Stimulated activated memory B cell treated with anti-CD40 and anti-IgM and Interleukin-4, amounts not matched to agents 10 μg/mL and 1 μg/mL and 100 μg/mL, for 72 hours (primary cell): ENCODE results near the gene ZNF614.
"Not testable (repeated sequence)": the region's sequence is repeated elsewhere in the genome, so short reads cannot be mapped to it uniquely, and the experiment has no call there.

Source experiments
- ATAC-seq: fragments of 150-1000 bp; cut with Tn5 transposase; 2 replicates; pipeline ENCODE4 v1.10.0; 2021
- H3K27ac Mint-ChIP-seq: one replicate; pipeline ENCODE4 v1.8.0; 2022; ENCODE audit warnings: mild to moderate bottlenecking, mixed read lengths
- H3K27me3 Mint-ChIP-seq: one replicate; pipeline ENCODE4 v1.8.0; 2022; ENCODE audit warnings: mixed read lengths
- H3K36me3 Mint-ChIP-seq: one replicate; pipeline ENCODE4 v1.8.0; 2022; ENCODE audit warnings: mixed read lengths
- H3K4me1 Mint-ChIP-seq: one replicate; pipeline ENCODE4 v1.8.0; 2022; ENCODE audit warnings: mixed read lengths
- H3K4me3 Mint-ChIP-seq: one replicate; pipeline ENCODE4 v1.8.0; 2022; ENCODE audit warnings: mild to moderate bottlenecking, moderate library complexity, mixed read lengths
- H3K9me3 Mint-ChIP-seq: one replicate; pipeline ENCODE4 v1.8.0; 2022; ENCODE audit warnings: mixed read lengths

Gene ZNF614

DNA sequence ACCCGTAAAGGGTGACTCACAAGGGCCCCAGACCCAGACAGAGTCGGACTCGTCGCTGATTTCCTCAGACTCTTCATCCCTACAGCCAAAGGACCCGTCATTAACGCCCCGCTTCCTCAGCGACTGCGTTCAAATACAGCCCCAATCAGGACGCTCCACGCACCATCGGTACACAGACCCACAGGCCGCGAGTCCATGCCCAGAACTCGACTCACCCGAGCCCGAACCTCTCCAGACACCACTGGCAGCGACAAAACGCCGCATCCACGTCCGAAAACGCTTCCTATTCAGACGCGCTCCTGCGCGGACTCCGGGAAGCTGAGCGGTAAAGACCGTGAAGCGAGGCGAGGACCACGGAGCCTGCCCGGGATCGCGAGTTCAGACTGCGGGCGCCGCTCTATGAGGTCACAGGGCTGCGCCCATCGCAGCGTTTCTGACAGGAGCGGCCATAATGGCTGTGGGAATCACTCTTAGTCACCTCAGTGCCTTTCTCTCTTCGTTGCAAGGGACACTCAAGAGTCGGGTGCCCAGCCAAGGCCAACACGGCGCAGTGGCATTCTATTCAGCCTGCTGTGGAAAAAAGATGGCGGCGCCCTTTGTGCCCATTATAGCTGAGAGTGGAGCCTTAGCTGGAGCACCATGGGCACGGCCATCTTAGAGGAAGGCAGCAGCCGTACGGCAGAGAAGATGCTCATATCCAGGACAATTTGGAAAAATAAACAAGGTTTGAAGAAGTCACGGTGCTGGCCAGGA is at the start of gene ZNF614:
TSS of gene ZNF614 (minus strand) at position 353 of the 753 bp plus-strand sequence. CDS start 2,634 bp downstream, outside the sequence.
- Mint-ChIP-seq H3K27ac (peak within 1 kb of the TSS; percentile 98), H3K9me3 (peaks cover 18% of the 10 kb centered on the region), H3K36me3 (peaks cover 60% of the 10 kb centered on the region), H3K27me3 (no peaks in the 10 kb centered on the region), H3K4me1 (peaks cover 25% of the 10 kb centered on the region), H3K4me3 (peak within 1 kb of the TSS; percentile 94)
- ATAC-seq = peak; percentile 98

DNA sequence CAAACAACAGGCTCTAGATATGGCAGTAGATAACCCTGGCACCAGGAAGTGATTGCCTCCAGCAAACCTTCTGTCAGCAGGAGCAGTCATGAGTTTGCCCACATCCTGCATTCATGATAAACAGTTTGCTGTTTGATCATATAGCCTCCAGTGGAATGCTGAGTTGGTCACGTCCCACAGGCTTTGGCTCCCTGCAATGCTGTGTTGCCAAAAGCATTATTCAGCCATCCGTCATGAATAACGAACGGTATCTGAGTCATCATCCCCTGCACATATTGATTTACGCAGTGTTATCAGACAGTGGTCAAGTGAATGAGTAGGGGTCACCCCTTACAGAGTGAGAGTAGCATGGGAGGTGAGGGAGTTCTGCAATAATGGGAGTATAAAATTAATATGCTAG is 42.3 kb upstream of the ZNF614 start:
- Mint-ChIP-seq H3K27me3 (no peaks in the 10 kb centered on the region), H3K4me1 (no peaks in the 10 kb centered on the region), H3K9me3 (peaks cover 44% of the 10 kb centered on the region), H3K27ac (no peak overlapping the region), H3K36me3 (peaks cover 96% of the 10 kb centered on the region), H3K4me3 (no peak overlapping the region)
- ATAC-seq = no peak

DNA sequence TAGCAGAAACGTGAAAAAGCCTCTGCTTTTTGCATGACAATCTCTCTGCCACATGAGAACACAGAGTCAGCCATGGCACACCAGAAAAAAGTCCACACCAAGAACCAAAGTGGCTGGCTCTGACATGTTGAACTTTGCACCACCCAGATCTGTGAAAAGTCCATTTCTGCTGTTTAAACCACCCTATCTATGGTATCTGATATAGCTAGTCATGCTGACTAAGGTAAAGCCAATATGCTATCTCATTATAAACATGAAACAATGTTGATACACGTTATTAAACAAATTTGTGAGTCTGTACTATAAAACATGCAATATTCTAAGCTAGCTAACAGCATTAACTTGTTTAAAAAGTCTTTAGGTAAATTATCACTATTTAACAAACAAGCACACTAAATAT is 41.5 kb upstream of the ZNF614 start:
- peaks cover 96% of the 10 kb centered on the region for H3K36me3 Mint-ChIP-seq
- H3K9me3 Mint-ChIP-seq = peaks cover 42% of the 10 kb centered on the region
- no peak for ATAC-seq

DNA sequence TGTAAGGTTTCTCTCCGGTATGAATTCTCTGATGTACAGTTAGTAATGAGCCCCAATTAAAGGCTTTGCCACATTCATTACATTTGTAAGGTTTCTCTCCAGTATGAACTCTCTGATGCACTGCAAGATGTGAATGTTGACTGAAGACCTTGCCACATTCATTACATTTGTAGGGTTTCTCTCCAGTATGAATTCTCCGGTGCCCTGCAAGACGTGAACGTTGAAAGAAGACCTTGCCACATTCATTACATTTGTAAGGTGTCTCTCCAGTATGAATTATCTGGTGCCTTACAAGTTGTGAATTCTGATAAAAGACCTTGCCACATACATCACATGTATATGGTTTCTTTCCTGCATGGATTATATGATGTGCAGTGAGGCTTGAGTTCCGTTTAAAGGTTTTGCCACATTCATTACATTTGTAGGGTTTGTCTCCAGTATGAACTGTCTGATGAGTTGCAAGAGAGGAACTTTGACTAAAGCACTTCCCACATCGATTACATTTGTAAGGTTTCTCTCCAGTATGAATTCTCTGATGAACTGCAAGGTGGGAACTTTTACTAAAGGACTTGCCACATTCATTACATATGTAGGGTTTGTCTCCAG is 38.2 kb upstream of the ZNF614 start:
- H3K9me3 Mint-ChIP-seq = peaks cover 37% of the 10 kb centered on the region
- H3K27me3 Mint-ChIP-seq = no peaks in the 10 kb centered on the region
- ATAC-seq = no peak
- peaks cover 89% of the 10 kb centered on the region for H3K36me3 Mint-ChIP-seq
- H3K4me1 Mint-ChIP-seq = no peaks in the 10 kb centered on the region
- no peak overlapping the region for H3K4me3 Mint-ChIP-seq
- no peak overlapping the region for H3K27ac Mint-ChIP-seq

More for the DNA sequence above, 41.5 kb upstream of the ZNF614 start:
- no peak overlapping the region for H3K4me3 Mint-ChIP-seq
- H3K27ac Mint-ChIP-seq = no peak overlapping the region
- H3K27me3 Mint-ChIP-seq = no peaks in the 10 kb centered on the region
- no peaks in the 10 kb centered on the region for H3K4me1 Mint-ChIP-seq

DNA sequence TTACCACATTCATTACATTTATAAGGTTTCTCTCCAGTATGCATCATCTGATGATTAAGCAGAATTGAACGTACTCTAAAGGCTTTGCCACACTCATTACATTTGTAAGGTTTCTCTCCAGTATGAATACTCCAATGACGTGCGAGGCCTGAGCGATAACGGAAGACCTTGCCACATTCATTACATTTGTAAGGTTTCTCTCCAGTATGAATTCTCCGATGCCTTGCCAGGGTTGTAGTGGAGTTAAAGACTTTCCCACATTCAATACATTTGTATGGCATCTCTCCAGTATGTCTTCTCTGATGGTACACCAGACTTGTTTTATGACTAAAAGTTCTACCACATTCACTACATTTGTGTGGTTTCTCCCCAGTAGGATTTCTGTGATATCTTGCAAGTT is 37.2 kb upstream of the ZNF614 start:
- Mint-ChIP-seq H3K4me3 (no peak overlapping the region), H3K9me3 (peaks cover 38% of the 10 kb centered on the region)

DNA sequence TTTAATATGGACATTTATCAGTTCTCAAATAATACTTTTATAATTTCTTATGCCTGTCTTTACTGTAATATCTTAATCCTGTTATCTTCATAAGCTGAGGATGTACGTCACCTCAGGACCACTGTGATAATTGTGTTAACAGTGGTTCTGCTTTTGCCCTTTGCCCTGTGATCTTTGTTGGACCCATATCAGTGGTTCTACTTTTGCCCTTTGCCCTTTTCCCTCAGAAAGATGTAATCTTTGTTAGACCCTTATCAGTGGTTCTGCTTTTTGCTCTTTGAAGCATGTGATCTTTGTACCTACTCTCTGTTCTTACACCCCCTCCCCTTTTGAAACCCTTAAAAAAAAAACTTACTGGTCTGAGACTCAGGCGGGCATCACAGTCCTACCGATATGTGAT is 28.3 kb upstream of the ZNF614 start:
- H3K9me3 Mint-ChIP-seq = peaks cover 57% of the 10 kb centered on the region
- peaks cover 69% of the 10 kb centered on the region for H3K36me3 Mint-ChIP-seq
- H3K27me3 Mint-ChIP-seq, H3K27ac Mint-ChIP-seq, ATAC-seq, H3K4me3 Mint-ChIP-seq, H3K4me1 Mint-ChIP-seq: not testable (repeated sequence)

More for the DNA sequence above, 37.2 kb upstream of the ZNF614 start:
- Mint-ChIP-seq H3K4me1 (no peaks in the 10 kb centered on the region), H3K27ac (no peak overlapping the region), H3K36me3 (peaks cover 89% of the 10 kb centered on the region), H3K27me3 (no peaks in the 10 kb centered on the region)
- no peak for ATAC-seq

DNA sequence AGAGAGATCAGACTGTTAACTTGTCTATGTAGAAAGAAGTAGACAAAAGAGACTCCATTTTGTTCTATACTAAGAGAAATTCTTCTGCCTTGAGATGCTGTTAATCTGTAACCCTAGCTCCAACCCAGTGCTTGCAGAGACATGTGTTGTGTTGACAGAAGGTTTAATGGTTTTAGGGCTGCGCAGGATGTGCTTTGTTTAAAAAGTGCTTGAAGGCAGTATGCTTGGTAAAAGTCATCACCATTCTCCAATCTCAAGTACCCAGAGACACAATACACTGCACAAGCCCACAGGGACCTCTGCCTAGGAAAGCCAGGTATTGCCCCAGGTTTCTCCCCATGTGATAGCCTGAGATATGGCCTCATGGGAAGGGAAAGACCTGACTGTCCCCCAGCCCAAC is 23.6 kb upstream of the ZNF614 start:
- H3K36me3 Mint-ChIP-seq = peaks cover 46% of the 10 kb centered on the region
- peaks cover 46% of the 10 kb centered on the region for H3K9me3 Mint-ChIP-seq
- H3K4me3 Mint-ChIP-seq, ATAC-seq, H3K27ac Mint-ChIP-seq, H3K27me3 Mint-ChIP-seq: not testable (repeated sequence)
- H3K4me1 Mint-ChIP-seq = peaks cover 18% of the 10 kb centered on the region

DNA sequence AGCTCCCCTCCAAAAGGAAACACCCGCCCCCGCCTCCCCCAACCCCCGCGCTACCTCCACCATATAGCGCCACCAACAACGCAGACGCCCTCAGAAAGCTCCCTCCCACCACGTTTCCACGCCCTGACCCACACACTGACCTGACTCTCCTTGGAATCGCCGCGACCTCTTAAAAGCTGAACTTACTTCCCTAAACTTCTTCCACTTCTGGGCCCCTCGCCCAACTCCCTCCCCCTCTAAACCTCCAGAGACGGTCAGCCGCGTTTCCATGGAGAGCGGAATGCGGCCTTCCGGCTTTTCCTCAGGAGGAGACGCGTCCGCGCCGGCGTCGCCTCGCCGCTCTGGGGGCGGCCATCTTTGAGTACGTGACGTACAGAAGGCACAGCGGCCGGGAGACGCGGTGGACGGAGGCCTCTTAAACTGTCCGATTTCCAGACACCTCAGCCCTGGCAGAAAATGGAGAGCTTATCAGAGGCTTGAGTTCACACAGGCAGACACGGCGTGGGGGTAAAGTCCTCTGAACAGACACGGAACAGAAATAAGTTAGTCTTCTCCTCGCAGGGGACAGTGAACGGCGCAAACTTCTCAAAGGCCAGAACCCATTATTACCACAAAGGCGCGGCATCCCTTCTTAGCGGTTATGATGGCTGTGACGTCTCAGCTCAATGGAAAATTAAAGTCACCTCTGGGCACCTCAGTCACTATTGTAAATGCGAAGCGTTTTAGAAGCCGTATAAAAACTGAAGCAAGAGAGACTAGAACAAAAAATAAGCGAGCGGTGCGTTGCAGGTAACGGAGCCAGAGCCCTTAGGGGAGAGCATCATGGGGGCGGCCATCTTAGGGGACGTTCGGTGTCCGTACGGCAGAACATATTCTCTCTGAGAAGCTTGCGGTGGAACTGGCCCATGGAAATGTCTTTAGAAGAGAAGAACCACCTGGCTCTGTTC is 20.6 kb upstream of the ZNF614 start, which contains the start of gene ZNF432:
TSS of gene ZNF432 (minus strand) at position 284 of the 947 bp plus-strand sequence. CDS start 1,970 bp downstream, outside the sequence.
- Mint-ChIP-seq H3K36me3 (peaks cover 47% of the 10 kb centered on the region), H3K27me3 (no peaks in the 10 kb centered on the region), H3K4me3 (peak within 1 kb of the TSS; percentile 92), H3K9me3 (peaks cover 25% of the 10 kb centered on the region), H3K27ac (peak within 1 kb of the TSS; percentile 96), H3K4me1 (peaks cover 19% of the 10 kb centered on the region)
- peak; percentile 97 for ATAC-seq

DNA sequence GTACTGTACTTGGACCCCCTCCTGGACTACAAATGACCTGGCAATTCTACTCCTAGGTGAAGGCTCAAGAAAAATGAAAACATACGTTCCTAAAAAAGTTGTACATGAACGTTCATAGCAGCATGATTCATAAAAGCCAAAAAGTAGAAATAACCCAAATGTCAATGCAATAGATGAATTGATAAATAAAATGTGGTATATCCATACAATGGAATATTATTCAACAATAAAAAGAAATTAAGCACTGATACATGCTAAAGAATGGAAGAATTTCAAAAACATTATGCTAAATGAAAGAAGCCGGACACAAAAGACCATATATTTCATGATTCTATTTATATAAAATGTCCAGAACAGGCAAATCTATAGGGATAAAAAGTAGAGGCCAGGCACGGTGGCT is 11.0 kb upstream of the ZNF614 start:
- Mint-ChIP-seq H3K36me3 (peaks cover 91% of the 10 kb centered on the region), H3K27me3 (no peaks in the 10 kb centered on the region)

DNA sequence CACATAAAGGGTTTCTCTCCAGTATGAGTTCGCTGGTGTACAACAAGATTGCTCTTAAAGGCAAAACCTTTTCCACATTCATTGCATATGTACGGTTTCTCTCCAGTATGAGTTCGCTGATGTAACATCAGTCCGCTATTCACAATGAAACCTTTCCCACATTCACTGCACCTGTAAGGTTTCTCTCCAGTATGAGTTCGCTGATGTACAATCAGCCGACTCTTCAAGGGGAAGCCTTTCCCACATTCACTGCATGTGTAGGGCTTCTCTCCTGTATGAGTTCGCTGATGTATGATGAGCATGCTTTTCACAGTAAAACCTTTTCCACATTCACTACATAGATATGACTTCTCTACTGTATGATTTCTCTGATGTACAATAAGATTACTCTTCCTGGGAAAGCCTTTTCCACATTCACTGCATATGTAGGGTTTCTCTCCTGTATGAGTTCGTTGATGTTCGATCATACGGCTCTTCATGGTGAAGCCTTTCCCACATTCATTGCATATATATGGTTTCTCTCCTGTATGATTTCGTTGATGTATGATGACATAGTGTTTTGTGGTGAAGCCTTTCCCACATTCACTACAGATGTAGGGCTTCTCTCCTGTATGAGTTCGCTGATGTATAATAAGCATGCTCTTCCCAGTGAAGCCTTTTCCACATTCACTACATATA is 6.0 kb upstream of the ZNF614 start:
- Mint-ChIP-seq H3K4me3 (no peak overlapping the region), H3K36me3 (peaks cover 74% of the 10 kb centered on the region), H3K27me3 (no peaks in the 10 kb centered on the region), H3K27ac (no peak overlapping the region), H3K4me1 (no peaks in the 10 kb centered on the region), H3K9me3 (peaks cover 30% of the 10 kb centered on the region)
- no peak for ATAC-seq

More for the DNA sequence above, 11.0 kb upstream of the ZNF614 start:
- H3K27ac Mint-ChIP-seq = no peak overlapping the region
- peaks cover 32% of the 10 kb centered on the region for H3K9me3 Mint-ChIP-seq
- H3K4me3 Mint-ChIP-seq = no peak overlapping the region
- H3K4me1 Mint-ChIP-seq = no peaks in the 10 kb centered on the region
- ATAC-seq = no peak

DNA sequence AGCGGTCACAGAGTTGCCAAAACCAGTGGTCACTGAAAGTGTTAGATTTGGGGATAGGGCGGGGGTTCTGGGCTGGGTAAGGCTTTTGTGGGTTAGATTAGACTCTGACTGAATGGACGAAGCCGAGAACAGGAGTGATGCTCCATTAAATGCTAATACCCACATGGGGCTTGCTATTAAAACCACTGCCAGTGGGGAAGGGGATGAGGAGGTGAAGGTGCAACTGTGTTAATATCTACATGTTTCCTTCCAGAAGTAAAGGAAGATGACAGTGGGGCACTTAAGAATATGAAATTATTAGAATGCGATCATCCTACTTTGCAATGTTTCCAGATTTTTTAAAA is 573 bp upstream of the ZNF614 start:
- Mint-ChIP-seq H3K27me3 (no peaks in the 10 kb centered on the region), H3K36me3 (peaks cover 60% of the 10 kb centered on the region), H3K4me3 (peak overlapping the region; percentile 94), H3K4me1 (peaks cover 25% of the 10 kb centered on the region), H3K9me3 (peaks cover 15% of the 10 kb centered on the region), H3K27ac (peak overlapping the region; percentile 98)
- peak; percentile 51 for ATAC-seq

DNA sequence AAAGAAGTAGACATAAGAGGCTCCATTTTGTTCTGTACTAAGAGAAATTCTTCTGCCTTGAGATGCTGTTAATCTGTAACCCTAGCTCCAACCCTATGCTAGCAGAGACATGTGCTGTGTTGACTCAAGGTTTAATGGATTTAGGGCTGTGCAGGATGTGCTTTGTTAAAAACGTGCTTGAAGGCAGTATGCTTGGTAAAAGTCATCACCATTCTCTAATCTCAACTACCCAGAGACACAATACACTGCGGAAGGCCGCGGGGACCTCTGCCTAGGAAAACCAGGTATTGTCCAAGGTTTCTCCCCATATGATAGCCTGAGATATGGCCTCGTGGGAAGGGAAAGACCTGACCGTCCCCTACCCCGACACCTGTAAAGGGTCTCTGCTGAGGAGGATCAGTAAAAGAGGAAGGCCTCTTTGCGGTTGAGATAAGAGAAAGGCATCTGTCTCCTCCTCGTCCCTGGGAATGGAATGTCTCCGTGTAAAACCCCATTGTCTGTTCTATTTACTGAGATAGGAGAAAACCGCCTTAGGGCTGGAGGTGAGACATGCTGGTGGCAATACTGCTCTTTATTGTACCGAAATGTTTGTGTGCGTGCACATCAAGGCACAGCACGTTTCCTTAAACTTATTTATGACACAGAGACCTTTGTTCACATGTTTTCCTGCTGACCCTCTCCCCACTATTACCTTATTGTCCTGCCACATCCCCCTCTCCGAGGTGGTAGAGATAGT is 1.8 kb downstream of the ZNF614 start:
- not testable (repeated sequence) for H3K27ac Mint-ChIP-seq, H3K27me3 Mint-ChIP-seq, H3K4me3 Mint-ChIP-seq, ATAC-seq
- peaks cover 23% of the 10 kb centered on the region for H3K9me3 Mint-ChIP-seq
- peaks cover 25% of the 10 kb centered on the region for H3K4me1 Mint-ChIP-seq
- H3K36me3 Mint-ChIP-seq = peaks cover 70% of the 10 kb centered on the region

DNA sequence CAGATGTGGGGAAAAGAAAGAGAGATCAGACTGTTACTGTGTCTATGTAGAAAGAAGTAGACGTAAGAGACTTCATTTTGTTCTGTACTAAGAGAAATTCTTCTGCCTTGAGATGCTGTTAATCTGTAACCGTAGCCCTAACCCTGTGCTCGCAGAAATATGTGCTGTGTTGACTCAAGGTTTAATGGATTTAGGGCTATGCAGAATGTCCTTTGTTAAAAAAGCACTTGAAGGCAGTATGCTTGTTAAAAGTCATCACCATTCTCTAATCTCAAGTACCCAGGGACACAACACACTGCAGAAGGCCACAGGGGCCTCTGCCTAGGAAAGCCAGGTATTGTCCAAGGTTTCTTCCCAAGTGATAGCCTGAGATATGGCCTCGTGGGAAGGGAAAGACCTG is 3.7 kb downstream of the ZNF614 start:
- H3K4me3 Mint-ChIP-seq, H3K27me3 Mint-ChIP-seq, H3K27ac Mint-ChIP-seq, ATAC-seq: not testable (repeated sequence)
- Mint-ChIP-seq H3K4me1 (peaks cover 25% of the 10 kb centered on the region), H3K36me3 (peaks cover 78% of the 10 kb centered on the region), H3K9me3 (peaks cover 27% of the 10 kb centered on the region)

DNA sequence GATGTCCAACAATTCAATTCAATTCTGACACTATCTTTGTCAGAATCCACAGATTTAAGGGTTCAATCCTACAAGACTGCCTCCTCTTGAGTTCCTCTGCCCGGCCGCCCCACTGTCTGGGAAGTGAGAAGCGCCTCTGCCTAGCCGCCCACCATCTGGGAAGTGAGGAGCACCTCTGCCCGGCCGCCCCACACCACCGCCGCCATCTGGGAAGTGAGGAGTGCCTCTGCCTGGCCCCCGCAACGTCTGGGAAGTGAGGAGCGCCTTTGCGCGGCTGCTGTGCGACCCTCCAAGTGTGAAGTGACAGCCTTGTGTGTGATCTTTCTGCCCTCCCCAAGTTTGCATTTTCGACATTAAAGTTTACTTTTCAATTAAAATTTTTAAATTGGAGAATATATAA is 6.0 kb downstream of the ZNF614 start:
- no peak for ATAC-seq
- H3K4me1 Mint-ChIP-seq = peaks cover 17% of the 10 kb centered on the region
- no peaks in the 10 kb centered on the region for H3K27me3 Mint-ChIP-seq
- peaks cover 27% of the 10 kb centered on the region for H3K9me3 Mint-ChIP-seq
- H3K36me3 Mint-ChIP-seq = peaks cover 99% of the 10 kb centered on the region
- no peak overlapping the region for H3K4me3 Mint-ChIP-seq
- no peak overlapping the region for H3K27ac Mint-ChIP-seq
